HCT116 (cell line): ENCODE results near the gene TMOD4.

Experiments
- EGR1 ChIP-seq: IDR thresholded peaks from 2 replicates; pipeline ENCODE4 v1.6.1; 2012; ENCODE audit warnings: low read depth
- ELF1 ChIP-seq: IDR thresholded peaks from 2 replicates; pipeline ENCODE4 v1.6.1; 2012; ENCODE audit warnings: low read depth, borderline replicate concordance
- EZH2 ChIP-seq: fragments of 200-600 bp; sonication (generic); IDR thresholded peaks from 2 replicates; pipeline ENCODE4 v1.6.1; 2017; ENCODE audit warnings: antibody characterized with exemption, mixed run types
- EZH2phosphoT487 ChIP-seq: fragments of 200-600 bp; IDR thresholded peaks from 2 replicates; pipeline ENCODE4 v1.6.1; 2018; ENCODE audit warnings: antibody characterized with exemption, borderline replicate concordance
- POLR2A ChIP-seq: IDR thresholded peaks from 2 replicates; pipeline ENCODE4 v1.7.0; 2011; ENCODE audit warnings: borderline replicate concordance; ENCODE audit not compliant: insufficient read depth, insufficient read length; ENCODE audit errors: extremely low read depth
- POLR2AphosphoS5 ChIP-seq: IDR thresholded peaks from 2 replicates; pipeline ENCODE4 v1.6.1; 2011; ENCODE audit warnings: mild to moderate bottlenecking, low read depth, low read length, moderate library complexity
- SIN3A ChIP-seq: IDR thresholded peaks from 2 replicates; pipeline ENCODE4 v1.6.1; 2012; ENCODE audit warnings: low read depth
- SRF ChIP-seq: IDR thresholded peaks from 2 replicates; pipeline ENCODE4 v1.6.1; 2012; ENCODE audit warnings: low read depth
- TCF7L2 ChIP-seq: IDR thresholded peaks from 2 replicates; pipeline ENCODE4 v1.7.0; 2011; ENCODE audit warnings: borderline replicate concordance, inconsistent platforms; ENCODE audit not compliant: insufficient read depth, insufficient read length; ENCODE audit errors: extremely low read depth
- TF ChIP-seq, protein P1 (sequence below), 3 experiments: fragments of 200-600 bp in 1 of 3; sonication (generic) in 1 of 3; IDR thresholded peaks in 2 of 3; conservative IDR thresholded peaks in 1 of 3; 2 replicates each; pipeline ENCODE4 v1.5.1; 2012 to 2017; ENCODE audit warnings: low read depth in 2 of 3, low read length in 2 of 3, antibody characterized with exemption in 1 of 3, borderline replicate concordance in 1 of 3, control low read depth in 1 of 3, mild to moderate bottlenecking in 1 of 3, mixed read lengths in 1 of 3, mixed run types in 1 of 3, moderate library complexity in 1 of 3; ENCODE audit not compliant: insufficient read depth in 1 of 3
- TF ChIP-seq, protein P2 (sequence below): IDR thresholded peaks from 2 replicates; pipeline ENCODE4 v1.6.1; 2012; ENCODE audit warnings: low read depth

DNA sequence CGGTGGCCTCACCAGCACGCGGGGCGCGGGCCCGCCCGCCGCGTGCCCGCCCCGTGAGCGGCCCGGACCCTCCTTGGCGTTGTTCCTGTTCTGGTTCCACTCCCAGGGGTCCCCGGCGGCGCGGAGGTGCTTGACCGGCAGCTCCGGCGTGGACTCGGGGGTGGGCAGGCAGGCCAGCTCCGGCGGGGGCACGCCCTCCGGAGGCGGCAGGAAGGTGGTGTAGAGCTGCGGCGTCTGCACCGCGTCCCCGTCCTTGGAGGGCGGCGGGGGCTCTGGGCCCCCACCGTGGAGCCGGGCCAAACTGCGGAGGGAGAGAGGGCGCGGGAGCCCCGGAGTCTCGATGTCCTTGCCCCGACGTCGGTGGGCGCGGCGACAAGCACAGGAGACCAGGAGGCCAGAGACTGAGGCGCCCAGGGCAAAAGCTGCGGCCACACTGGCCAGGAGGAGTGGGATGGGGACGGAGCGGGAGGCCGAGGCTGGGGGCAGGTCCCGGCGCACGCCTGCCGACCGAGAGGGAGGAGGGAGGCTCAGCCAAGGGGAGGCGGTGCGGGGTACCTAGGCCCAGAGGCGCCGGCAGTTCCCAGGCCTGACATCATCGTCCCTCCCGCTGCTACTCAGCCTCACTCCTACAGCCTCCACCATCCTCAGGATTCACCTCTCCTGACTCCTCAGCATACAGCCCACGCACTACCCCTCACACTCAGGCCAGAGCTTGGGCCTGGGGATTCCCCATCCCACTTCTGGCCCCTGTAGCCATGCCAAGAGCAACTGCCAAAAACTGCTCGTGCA, 42.6 kb downstream of the TMOD4 start:
- TF ChIP-seq, protein P1, sequence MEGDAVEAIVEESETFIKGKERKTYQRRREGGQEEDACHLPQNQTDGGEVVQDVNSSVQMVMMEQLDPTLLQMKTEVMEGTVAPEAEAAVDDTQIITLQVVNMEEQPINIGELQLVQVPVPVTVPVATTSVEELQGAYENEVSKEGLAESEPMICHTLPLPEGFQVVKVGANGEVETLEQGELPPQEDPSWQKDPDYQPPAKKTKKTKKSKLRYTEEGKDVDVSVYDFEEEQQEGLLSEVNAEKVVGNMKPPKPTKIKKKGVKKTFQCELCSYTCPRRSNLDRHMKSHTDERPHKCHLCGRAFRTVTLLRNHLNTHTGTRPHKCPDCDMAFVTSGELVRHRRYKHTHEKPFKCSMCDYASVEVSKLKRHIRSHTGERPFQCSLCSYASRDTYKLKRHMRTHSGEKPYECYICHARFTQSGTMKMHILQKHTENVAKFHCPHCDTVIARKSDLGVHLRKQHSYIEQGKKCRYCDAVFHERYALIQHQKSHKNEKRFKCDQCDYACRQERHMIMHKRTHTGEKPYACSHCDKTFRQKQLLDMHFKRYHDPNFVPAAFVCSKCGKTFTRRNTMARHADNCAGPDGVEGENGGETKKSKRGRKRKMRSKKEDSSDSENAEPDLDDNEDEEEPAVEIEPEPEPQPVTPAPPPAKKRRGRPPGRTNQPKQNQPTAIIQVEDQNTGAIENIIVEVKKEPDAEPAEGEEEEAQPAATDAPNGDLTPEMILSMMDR (IDR thresholded peaks at IDR 0.05 in 2 of 3, conservative IDR thresholded peaks at IDR 0.05 in 1 of 3; ENCODE audit: borderline replicate concordance in 1 of 3, insufficient read depth in 1 of 3, low read depth in 2 of 3, low read length in 2 of 3): no peak
- no peak for TF ChIP-seq SIN3A
- no peak for TF ChIP-seq POLR2A
- no peak for TF ChIP-seq TCF7L2
- no peak for TF ChIP-seq SRF
- no peak for TF ChIP-seq EZH2phosphoT487
- no peak for TF ChIP-seq POLR2AphosphoS5
- no peak for TF ChIP-seq EZH2
- TF ChIP-seq, protein P2, sequence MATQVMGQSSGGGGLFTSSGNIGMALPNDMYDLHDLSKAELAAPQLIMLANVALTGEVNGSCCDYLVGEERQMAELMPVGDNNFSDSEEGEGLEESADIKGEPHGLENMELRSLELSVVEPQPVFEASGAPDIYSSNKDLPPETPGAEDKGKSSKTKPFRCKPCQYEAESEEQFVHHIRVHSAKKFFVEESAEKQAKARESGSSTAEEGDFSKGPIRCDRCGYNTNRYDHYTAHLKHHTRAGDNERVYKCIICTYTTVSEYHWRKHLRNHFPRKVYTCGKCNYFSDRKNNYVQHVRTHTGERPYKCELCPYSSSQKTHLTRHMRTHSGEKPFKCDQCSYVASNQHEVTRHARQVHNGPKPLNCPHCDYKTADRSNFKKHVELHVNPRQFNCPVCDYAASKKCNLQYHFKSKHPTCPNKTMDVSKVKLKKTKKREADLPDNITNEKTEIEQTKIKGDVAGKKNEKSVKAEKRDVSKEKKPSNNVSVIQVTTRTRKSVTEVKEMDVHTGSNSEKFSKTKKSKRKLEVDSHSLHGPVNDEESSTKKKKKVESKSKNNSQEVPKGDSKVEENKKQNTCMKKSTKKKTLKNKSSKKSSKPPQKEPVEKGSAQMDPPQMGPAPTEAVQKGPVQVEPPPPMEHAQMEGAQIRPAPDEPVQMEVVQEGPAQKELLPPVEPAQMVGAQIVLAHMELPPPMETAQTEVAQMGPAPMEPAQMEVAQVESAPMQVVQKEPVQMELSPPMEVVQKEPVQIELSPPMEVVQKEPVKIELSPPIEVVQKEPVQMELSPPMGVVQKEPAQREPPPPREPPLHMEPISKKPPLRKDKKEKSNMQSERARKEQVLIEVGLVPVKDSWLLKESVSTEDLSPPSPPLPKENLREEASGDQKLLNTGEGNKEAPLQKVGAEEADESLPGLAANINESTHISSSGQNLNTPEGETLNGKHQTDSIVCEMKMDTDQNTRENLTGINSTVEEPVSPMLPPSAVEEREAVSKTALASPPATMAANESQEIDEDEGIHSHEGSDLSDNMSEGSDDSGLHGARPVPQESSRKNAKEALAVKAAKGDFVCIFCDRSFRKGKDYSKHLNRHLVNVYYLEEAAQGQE: no peak
- TF ChIP-seq ELF1: no peak
- TF ChIP-seq EGR1: no peak
